Measurements from ENCODE around the gene SULT1C3.

The SULT1C3 gene

GRCh38 chr2:108268001-108268400 is 28.2 kb downstream of the SULT1C3 start:
- no peak for TF ChIP-seq CTCF (IDR thresholded peaks at IDR 0.05; ENCODE audit: control extremely low read depth, extremely low read depth, low read depth, missing control alignments)
- ChIA-PET POLR2A (no interaction called here), CTCF (no interaction called here)
- no peak for DNase-seq (ENCODE audit: extremely low spot score)

GRCh38 chr2:108270346-108270745 is 30.6 kb downstream of the SULT1C3 start:
- POLR2A ChIA-PET: no interaction called here
- DNase-seq (ENCODE audit: extremely low spot score): no peak
- TF ChIP-seq CTCF (IDR thresholded peaks at IDR 0.05; ENCODE audit: control extremely low read depth, extremely low read depth, low read depth, missing control alignments): no peak
- CTCF ChIA-PET: no interaction called here

DNA sequence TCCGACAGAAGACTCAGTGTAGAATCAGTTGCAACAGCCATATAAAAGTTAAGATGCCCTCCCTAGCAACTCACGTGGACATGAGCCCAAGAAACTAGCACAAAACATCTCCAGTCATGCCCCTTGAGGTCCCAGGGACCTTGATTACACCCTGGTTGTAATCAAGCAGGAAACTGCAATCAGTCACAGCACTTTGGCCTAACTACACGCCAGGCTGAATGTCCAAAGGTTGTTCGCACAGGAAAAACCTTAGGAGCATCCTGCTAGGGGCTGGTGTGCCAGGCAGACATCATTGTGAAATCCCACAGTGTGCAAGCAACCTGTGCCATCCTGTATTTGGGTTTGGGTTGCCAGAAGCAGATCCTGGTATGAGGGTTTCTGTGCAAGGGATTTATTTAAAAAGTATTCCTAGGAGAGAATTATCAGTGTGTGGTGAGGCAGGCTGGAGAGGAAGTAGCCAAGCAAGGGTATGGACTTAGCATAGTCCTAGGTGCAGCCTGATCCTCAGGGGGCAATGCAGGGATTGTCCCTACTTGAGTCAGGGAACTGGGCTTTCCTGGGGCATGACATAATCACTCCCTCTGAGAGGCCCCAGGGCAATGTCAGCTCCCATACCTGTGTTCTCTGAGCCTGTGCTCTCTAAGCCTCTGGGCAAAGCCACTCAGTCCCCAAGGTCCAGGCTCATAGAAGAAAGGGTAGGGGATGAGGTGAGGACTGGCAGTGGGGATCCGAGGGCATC is 31.2 kb downstream of the SULT1C3 start:
- DNase-seq (ENCODE audit: extremely low spot score): no peak
- ChIA-PET POLR2A (no interaction called here), CTCF (interaction anchor here (0.6 to 1.0 kb wide), 2 partner anchors 9 to 313 kb away, joined by 3 read pairs; no protein-coding TSS in a partner anchor)
- TF ChIP-seq CTCF (IDR thresholded peaks at IDR 0.05; ENCODE audit: control extremely low read depth, extremely low read depth, low read depth, missing control alignments): no peak

GRCh38 chr2:108271691-108272253 is 32.0 kb downstream of the SULT1C3 start:
- ChIA-PET CTCF (interaction anchor here (0.6 to 1.0 kb wide), 3 partner anchors 8 to 312 kb away, joined by 3 read pairs; no protein-coding TSS in a partner anchor), POLR2A (no interaction called here)
- no peak for DNase-seq (ENCODE audit: extremely low spot score)
- TF ChIP-seq CTCF (IDR thresholded peaks at IDR 0.05; ENCODE audit: control extremely low read depth, extremely low read depth, low read depth, missing control alignments): no peak

GRCh38 chr2:108278631-108279030 is 38.9 kb downstream of the SULT1C3 start:
- POLR2A ChIA-PET: no interaction called here
- TF ChIP-seq CTCF (IDR thresholded peaks at IDR 0.05; ENCODE audit: control extremely low read depth, extremely low read depth, low read depth, missing control alignments): no peak
- CTCF ChIA-PET: no interaction called here
- DNase-seq (ENCODE audit: extremely low spot score): no peak

GRCh38 chr2:108279468-108279867 is 39.7 kb downstream of the SULT1C3 start:
- DNase-seq (ENCODE audit: extremely low spot score): no peak
- POLR2A ChIA-PET: no interaction called here
- CTCF ChIA-PET: interaction anchor here (1.1 kb wide), 1 partner anchor 8 kb away, joined by 3 read pairs; no protein-coding TSS in a partner anchor
- no peak for TF ChIP-seq CTCF (IDR thresholded peaks at IDR 0.05; ENCODE audit: control extremely low read depth, extremely low read depth, low read depth, missing control alignments)

Measured in GM10248 (cell line).